ENCODE measurements around the gene RRP15. TPM values are rescaled to one million over a fixed set of nuclear protein-coding genes. Genes with fewer than 3 reads are reported as not detected.

The RRP15 gene
- total RNA-seq, 4 donors from 2014 or later: 13.1 to 27.4 (median 18.8) TPM

DNA sequence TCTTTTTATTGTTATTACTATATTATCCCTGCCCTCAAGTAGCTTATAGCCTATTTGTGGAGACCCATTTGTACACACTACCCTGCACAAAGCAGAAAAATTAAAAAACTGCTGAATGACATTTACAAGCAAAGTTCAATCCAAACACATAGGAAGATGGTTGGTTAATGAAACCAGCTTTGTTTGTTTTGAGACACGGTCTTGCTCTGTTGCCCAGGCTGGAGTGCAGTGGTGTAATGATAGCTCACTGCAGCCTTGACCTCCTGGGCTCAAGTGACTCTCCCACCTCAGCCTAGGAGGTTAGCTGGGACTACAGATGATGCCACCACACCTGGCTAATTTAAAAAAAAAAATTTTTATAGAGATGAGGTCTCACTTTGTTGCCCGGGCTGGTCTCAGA lies 91.6 kb downstream of the RRP15 start:
- TF ChIP-seq POLR2A (IDR thresholded peaks at IDR 0.05): no peak
- TF ChIP-seq, protein P1, sequence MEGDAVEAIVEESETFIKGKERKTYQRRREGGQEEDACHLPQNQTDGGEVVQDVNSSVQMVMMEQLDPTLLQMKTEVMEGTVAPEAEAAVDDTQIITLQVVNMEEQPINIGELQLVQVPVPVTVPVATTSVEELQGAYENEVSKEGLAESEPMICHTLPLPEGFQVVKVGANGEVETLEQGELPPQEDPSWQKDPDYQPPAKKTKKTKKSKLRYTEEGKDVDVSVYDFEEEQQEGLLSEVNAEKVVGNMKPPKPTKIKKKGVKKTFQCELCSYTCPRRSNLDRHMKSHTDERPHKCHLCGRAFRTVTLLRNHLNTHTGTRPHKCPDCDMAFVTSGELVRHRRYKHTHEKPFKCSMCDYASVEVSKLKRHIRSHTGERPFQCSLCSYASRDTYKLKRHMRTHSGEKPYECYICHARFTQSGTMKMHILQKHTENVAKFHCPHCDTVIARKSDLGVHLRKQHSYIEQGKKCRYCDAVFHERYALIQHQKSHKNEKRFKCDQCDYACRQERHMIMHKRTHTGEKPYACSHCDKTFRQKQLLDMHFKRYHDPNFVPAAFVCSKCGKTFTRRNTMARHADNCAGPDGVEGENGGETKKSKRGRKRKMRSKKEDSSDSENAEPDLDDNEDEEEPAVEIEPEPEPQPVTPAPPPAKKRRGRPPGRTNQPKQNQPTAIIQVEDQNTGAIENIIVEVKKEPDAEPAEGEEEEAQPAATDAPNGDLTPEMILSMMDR (IDR thresholded peaks at IDR 0.05 in 4 of 5, conservative IDR thresholded peaks at IDR 0.05 in 1 of 5): no peak
- DNase-seq (no peak), ATAC-seq (no peak)
- intact Hi-C loops (cut with DNase I; ENCODE audit: low total_unique reads) (no loop called here), in situ Hi-C loops (cut with MboI; ENCODE audit: low sequenced_read_pairs in 4 of 4) (no loop called here)
- H3K4me3 ChIP-seq: no peak overlapping the region
- peak overlapping the region in 1 of 4 donors; percentile 43 for H3K27ac ChIP-seq
- H3K27me3 ChIP-seq: no peaks in the 10 kb centered on the region
- no peaks in the 10 kb centered on the region for H3K36me3 ChIP-seq
- H3K9me3 ChIP-seq: no peaks in the 10 kb centered on the region
- peaks cover 61 to 63% of the 10 kb centered on the region in 2 donors for H3K4me1 ChIP-seq

DNA sequence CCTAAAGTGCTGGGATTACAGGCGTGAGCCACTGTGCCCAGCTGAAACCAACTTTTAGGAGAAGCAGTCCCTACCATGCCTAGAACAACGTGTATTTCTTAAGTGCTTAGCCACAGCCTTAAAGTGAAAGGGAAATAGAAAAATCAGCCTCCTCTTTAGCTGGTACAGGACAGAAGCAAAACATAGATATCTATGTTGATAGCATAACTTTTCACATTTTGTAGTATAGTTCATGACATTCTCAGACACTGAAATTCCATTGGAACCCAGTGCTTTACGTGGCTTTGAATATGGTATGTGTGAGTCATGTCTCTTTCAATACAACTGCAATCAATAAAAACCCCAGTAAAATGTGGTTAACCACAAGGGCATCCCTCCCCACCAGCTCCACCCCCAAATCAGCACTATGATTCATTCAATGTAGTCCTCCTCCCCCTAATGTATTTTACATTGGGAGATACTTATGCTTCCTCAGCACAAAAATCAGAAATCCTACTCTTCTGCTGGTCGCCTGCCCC lies 92.1 kb downstream of the RRP15 start:
- ATAC-seq (no peak), DNase-seq (no peak)
- Histone ChIP-seq H3K4me3 (no peak overlapping the region), H3K4me1 (peaks cover 59 to 60% of the 10 kb centered on the region in 2 donors), H3K9me3 (no peaks in the 10 kb centered on the region), H3K36me3 (no peaks in the 10 kb centered on the region), H3K27ac (peak overlapping the region in 1 of 4 donors; percentile 43), H3K27me3 (no peaks in the 10 kb centered on the region)
- intact Hi-C loops (cut with DNase I; ENCODE audit: low total_unique reads) (no loop called here), in situ Hi-C loops (cut with MboI; ENCODE audit: low sequenced_read_pairs in 4 of 4) (no loop called here)
- TF ChIP-seq, protein P1 (IDR thresholded peaks at IDR 0.05 in 4 of 5, conservative IDR thresholded peaks at IDR 0.05 in 1 of 5): no peak
- TF ChIP-seq POLR2A (IDR thresholded peaks at IDR 0.05): no peak

DNA sequence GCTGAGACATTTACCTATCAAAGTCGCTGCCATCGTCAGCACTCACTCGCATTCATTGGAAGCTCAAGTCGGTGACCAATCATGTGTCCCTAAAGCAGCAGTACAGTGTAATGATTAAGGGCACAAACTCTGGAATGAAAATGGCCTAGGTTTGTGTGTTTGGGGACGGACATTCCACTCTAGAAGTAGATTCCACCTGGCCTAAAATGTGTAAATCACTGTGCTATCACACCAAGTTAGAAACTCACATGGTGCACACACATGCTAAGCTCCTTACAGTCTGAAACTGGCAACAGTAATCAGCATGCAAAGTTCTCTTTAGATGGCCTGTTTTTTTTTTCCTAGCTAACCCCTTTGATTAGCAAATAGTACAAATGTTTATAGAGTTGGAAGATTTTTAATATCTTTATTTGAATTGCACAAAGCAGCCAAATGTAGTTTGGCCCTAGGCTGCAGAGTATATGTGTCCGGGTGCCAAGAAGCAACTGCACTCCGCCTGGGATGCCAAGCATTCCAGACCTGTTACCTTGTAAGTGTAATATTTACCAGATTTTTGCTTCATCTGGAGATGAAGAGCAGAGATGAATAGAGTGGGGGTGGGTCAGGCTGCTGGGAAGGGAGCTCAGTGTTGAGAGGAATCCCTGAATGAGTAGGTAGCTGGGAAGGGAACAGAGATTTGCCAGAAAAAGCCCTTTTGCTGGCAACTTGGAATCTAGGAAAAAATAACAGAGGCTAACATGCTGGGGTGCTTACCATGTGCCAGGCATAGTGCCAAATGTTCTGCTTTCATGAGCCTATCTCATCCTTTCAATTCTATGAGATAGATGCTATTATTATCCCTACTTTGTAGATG lies 95.3 kb downstream of the RRP15 start:
- TF ChIP-seq, protein P1 (IDR thresholded peaks at IDR 0.05 in 4 of 5, conservative IDR thresholded peaks at IDR 0.05 in 1 of 5): no peak
- no peak for TF ChIP-seq POLR2A (IDR thresholded peaks at IDR 0.05)
- Histone ChIP-seq H3K36me3 (no peaks in the 10 kb centered on the region), H3K4me1 (peaks cover 40% of the 10 kb centered on the region in 2 donors), H3K4me3 (no peak overlapping the region), H3K27me3 (no peaks in the 10 kb centered on the region), H3K27ac (no peak overlapping the region), H3K9me3 (no peaks in the 10 kb centered on the region)
- in situ Hi-C loops (cut with MboI; ENCODE audit: low sequenced_read_pairs in 4 of 4) (no loop called here), intact Hi-C loops (cut with DNase I; ENCODE audit: low total_unique reads) (no loop called here)
- DNase-seq (no peak), ATAC-seq (no peak)

DNA sequence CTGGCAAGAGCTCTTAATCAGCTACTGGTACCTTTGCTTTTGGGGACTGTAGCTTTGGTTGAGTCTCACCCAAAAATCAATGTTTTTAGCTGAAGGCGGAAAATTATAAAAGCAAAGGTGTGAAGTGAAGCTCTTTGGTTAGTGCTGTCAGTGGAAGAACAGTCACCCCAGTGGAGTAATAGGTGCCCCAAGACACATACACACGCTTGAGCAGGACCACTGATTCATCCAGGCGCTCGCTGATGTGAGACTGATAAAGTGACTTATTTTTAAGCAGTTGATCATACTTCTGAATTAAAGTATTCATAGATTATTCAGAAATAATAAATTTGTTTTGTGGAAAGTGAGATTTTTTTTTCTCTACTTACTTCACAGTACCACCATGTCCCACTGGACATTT lies 97.2 kb downstream of the RRP15 start:
- DNase-seq: no peak
- Histone ChIP-seq H3K36me3 (no peaks in the 10 kb centered on the region), H3K9me3 (no peaks in the 10 kb centered on the region), H3K27ac (no peak overlapping the region), H3K27me3 (no peaks in the 10 kb centered on the region), H3K4me3 (no peak overlapping the region), H3K4me1 (peaks cover 29 to 37% of the 10 kb centered on the region in 2 donors)
- no peak for ATAC-seq
- no peak for TF ChIP-seq POLR2A (IDR thresholded peaks at IDR 0.05)
- TF ChIP-seq, protein P1 (IDR thresholded peaks at IDR 0.05 in 4 of 5, conservative IDR thresholded peaks at IDR 0.05 in 1 of 5): no peak
- intact Hi-C loops (cut with DNase I; ENCODE audit: low total_unique reads): no loop called here
- in situ Hi-C loops (cut with MboI; ENCODE audit: low sequenced_read_pairs in 4 of 4): no loop called here

All from gastrocnemius medialis (tissue), 4 donors.